Left lobe of liver (tissue), 2 donors: ENCODE results near the gene NPW. TPM values are rescaled to one million over a fixed set of nuclear protein-coding genes. Genes with fewer than 3 reads are reported as not detected.

ENCODE experiments used
- ATAC-seq: fragments of 200-7000 bp; cut with Tn5 transposase; one replicate; pipeline ENCODE4 v1.9.1; 2020; ENCODE audit warnings: mild to moderate bottlenecking, moderate library complexity
- DNase-seq: peaks from one replicate; pipeline ENCODE4 v3.0.0-alpha.2; 2020; ENCODE audit warnings: low spot score
- total RNA-seq: library from RNA; stranded (reverse); gene quantifications from one replicate; pipeline ENCODE4 v1.2.1, GENCODE V29; 2021
- donor health status: DM: no; HTN: no; CAD: no; lungs with moderate emphysema.
- donor health status: DM: no; HTN: yes; CAD: no.

NPW gene
- 8.5 TPM for total RNA-seq

GRCh38 chr16:2019518-2019920, at the start of gene NPW:
Gene NPW, plus strand, starts transcription at chr16:2019785.
- DNase-seq (no peak), ATAC-seq (no peak)

- DNase-seq = peak; percentile 95
- peak; percentile 92 for ATAC-seq
These were observed 47.6 kb upstream of the NPW start, which contains the start of gene TBL3 for GRCh38 chr16:1971796-1972489. Gene TBL3, plus strand, starts transcription at chr16:1972053. Its CDS starts 112 bp downstream, at chr16:1972165.

- ATAC-seq (peak; percentile 3), DNase-seq (no peak)
These were observed 47.1 kb upstream of the NPW start for GRCh38 chr16:1972490-1972877.

GRCh38 chr16:1973461-1974156, 46.0 kb upstream of the NPW start:
- DNase-seq = no peak
- ATAC-seq = no peak

- DNase-seq (no peak), ATAC-seq (no peak)
These were observed 45.2 kb upstream of the NPW start for GRCh38 chr16:1974157-1975070.

- no peak for DNase-seq
- ATAC-seq = no peak
These were observed 44.0 kb upstream of the NPW start for GRCh38 chr16:1975432-1976215.

GRCh38 chr16:1976216-1976520, 43.4 kb upstream of the NPW start:
- DNase-seq (no peak), ATAC-seq (no peak)

GRCh38 chr16:1976951-1977874, 42.4 kb upstream of the NPW start:
- ATAC-seq (no peak), DNase-seq (no peak)

- DNase-seq = no peak
- no peak for ATAC-seq
These were observed 41.7 kb upstream of the NPW start for GRCh38 chr16:1977875-1978268.

GRCh38 chr16:1978476-1979120, 41.0 kb upstream of the NPW start:
- DNase-seq (no peak), ATAC-seq (no peak)

GRCh38 chr16:1979271-1980029, 40.1 kb upstream of the NPW start:
- no peak for ATAC-seq
- DNase-seq = no peak

GRCh38 chr16:1980030-1980769, 39.4 kb upstream of the NPW start:
- ATAC-seq = no peak
- no peak for DNase-seq

GRCh38 chr16:1980770-1981087, 38.9 kb upstream of the NPW start:
- no peak for DNase-seq
- ATAC-seq = no peak

- DNase-seq = no peak
- ATAC-seq = no peak
These were observed 38.2 kb upstream of the NPW start, which contains the start of gene NOXO1 for GRCh38 chr16:1981398-1981836. Gene NOXO1, minus strand, starts transcription at chr16:1981469. Its CDS starts 290 bp downstream, at chr16:1981179.

- ATAC-seq = no peak
- DNase-seq = no peak
These were observed 37.6 kb upstream of the NPW start for GRCh38 chr16:1982013-1982433.

- no peak for ATAC-seq
- no peak for DNase-seq
These were observed 36.5 kb upstream of the NPW start for GRCh38 chr16:1982991-1983543.

- ATAC-seq (peak; percentile 89), DNase-seq (peak; percentile 94)
These were observed 35.8 kb upstream of the NPW start, which contains the start of gene GFER for GRCh38 chr16:1983544-1984346. Gene GFER, plus strand, starts transcription at chr16:1984193. Its CDS starts 26 bp downstream, at chr16:1984219.
